SU-DHL-6 (cell line): ENCODE results near the gene TTK.

Experiments used
- H2AFZ ChIP-seq: fragments of 200-600 bp; sonication (generic); 2 replicates; pipeline ENCODE4 v1.6.1; 2014; ENCODE audit warnings: low read depth, mild to moderate bottlenecking, moderate library complexity, mixed read lengths, antibody characterized with exemption, low read length; ENCODE audit not compliant: severe bottlenecking
- H3F3A ChIP-seq: fragments of 200-600 bp; shearing (Covaris generic); 2 replicates; pipeline ENCODE4 v1.6.0; 2016; ENCODE audit warnings: antibody characterized with exemption, mild to moderate bottlenecking; ENCODE audit not compliant: insufficient read depth
- H3K27ac ChIP-seq: fragments of 200-600 bp; sonication (generic); 2 replicates; pipeline ENCODE4 v1.5.1; 2016; ENCODE audit warnings: low read depth, mild to moderate bottlenecking, low read length, moderate library complexity, mixed read lengths
- H3K27me3 ChIP-seq: fragments of 200-600 bp; sonication (generic), shearing (Covaris generic); 2 replicates; pipeline ENCODE4 v1.6.0; 2014; ENCODE audit warnings: mild to moderate bottlenecking, low read length
- H3K36me3 ChIP-seq: fragments of 200-600 bp; sonication (generic); 2 replicates; pipeline ENCODE4 v1.6.1; 2014; ENCODE audit warnings: mild to moderate bottlenecking, low read length, mixed read lengths
- H3K4me2 ChIP-seq: fragments of 300-600, 200-600 bp; shearing (Covaris generic), sonication (generic); 2 replicates; pipeline ENCODE4 v1.6.0; 2014; ENCODE audit warnings: low read length, low read depth, mild to moderate bottlenecking; ENCODE audit not compliant: poor library complexity, severe bottlenecking
- H3K4me3 ChIP-seq: fragments of 200-600 bp; sonication (generic); 2 replicates; pipeline ENCODE4 v1.5.1; 2014; ENCODE audit warnings: antibody characterized with exemption, low read length, mild to moderate bottlenecking, mixed read lengths; ENCODE audit not compliant: insufficient read depth, poor library complexity, severe bottlenecking
- H3K79me2 ChIP-seq: fragments of 200-600 bp; sonication (generic); 2 replicates; pipeline ENCODE4 v1.6.1; 2014; ENCODE audit warnings: mild to moderate bottlenecking, low read length, moderate library complexity; ENCODE audit not compliant: insufficient read depth
- H3K9ac ChIP-seq: fragments of 200-600 bp; sonication (generic); 2 replicates; pipeline ENCODE4 v1.7.0; 2014; ENCODE audit warnings: mild to moderate bottlenecking, low read length
- H3K9me2 ChIP-seq: fragments of 200-600 bp; sonication (generic); replicated peaks from 2 replicates; pipeline ENCODE4 v1.6.1; 2014; ENCODE audit warnings: low read length; ENCODE audit not compliant: insufficient read depth
- H3K9me3 ChIP-seq: fragments of 200-600 bp; sonication (generic); 2 replicates; pipeline ENCODE4 v1.6.1; 2014; ENCODE audit warnings: low read length, mixed read lengths; ENCODE audit not compliant: insufficient read depth
- H4K20me1 ChIP-seq: fragments of 200-600 bp; sonication (generic); 2 replicates; pipeline ENCODE4 v1.6.1; 2014; ENCODE audit warnings: low read depth, mild to moderate bottlenecking, antibody characterized with exemption, low read length, moderate library complexity, mixed read lengths
- EZH2phosphoT487 ChIP-seq: fragments of 200-600 bp; sonication (generic), shearing (Covaris generic); conservative IDR thresholded peaks from 2 replicates; pipeline ENCODE4 v1.6.1; 2018; ENCODE audit warnings: mild to moderate bottlenecking, antibody characterized with exemption, low read length, moderate library complexity, mixed read lengths
- TF ChIP-seq, protein P1 (sequence below): fragments of 200-600 bp; sonication (generic); IDR thresholded peaks from one replicate; pipeline ENCODE4 v1.5.1; 2017; ENCODE audit warnings: antibody characterized with exemption, mild to moderate bottlenecking, low read length, moderate library complexity; ENCODE audit not compliant: insufficient read depth, poor library complexity, severe bottlenecking

TTK gene

DNA sequence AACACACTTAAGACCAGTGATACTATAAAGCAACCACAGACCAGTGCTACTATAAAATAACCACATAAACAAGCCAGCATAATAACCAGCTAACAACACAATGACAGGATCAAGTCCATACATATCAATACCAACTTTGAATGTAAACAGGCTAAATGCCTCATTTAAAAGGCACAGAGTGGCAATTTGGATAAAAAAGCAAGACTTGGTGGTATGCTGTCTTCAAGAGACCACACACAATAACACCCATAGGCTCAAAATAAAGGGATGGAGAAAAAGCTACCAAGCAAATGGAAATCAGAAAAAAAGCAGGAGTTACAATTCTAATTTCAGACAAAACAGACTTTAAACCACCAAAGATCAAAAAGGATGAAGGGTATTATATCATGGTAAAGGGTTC is 37.3 kb upstream of the TTK start:
- Histone ChIP-seq H3K9me3 (no peaks in the 10 kb centered on the region), H3F3A (no peaks in the 10 kb centered on the region), H2AFZ (no peak overlapping the region), H3K9ac (no peak overlapping the region), H4K20me1 (no peaks in the 10 kb centered on the region), H3K27me3 (no peaks in the 10 kb centered on the region), H3K4me3 (no peak overlapping the region), H3K36me3 (no peaks in the 10 kb centered on the region), H3K9me2 (no peaks in the 10 kb centered on the region), H3K79me2 (no peaks in the 10 kb centered on the region), H3K4me2 (no peak overlapping the region), H3K27ac (no peak overlapping the region)
- no peak for TF ChIP-seq EZH2phosphoT487
- TF ChIP-seq, protein P1, sequence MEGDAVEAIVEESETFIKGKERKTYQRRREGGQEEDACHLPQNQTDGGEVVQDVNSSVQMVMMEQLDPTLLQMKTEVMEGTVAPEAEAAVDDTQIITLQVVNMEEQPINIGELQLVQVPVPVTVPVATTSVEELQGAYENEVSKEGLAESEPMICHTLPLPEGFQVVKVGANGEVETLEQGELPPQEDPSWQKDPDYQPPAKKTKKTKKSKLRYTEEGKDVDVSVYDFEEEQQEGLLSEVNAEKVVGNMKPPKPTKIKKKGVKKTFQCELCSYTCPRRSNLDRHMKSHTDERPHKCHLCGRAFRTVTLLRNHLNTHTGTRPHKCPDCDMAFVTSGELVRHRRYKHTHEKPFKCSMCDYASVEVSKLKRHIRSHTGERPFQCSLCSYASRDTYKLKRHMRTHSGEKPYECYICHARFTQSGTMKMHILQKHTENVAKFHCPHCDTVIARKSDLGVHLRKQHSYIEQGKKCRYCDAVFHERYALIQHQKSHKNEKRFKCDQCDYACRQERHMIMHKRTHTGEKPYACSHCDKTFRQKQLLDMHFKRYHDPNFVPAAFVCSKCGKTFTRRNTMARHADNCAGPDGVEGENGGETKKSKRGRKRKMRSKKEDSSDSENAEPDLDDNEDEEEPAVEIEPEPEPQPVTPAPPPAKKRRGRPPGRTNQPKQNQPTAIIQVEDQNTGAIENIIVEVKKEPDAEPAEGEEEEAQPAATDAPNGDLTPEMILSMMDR = no peak

DNA sequence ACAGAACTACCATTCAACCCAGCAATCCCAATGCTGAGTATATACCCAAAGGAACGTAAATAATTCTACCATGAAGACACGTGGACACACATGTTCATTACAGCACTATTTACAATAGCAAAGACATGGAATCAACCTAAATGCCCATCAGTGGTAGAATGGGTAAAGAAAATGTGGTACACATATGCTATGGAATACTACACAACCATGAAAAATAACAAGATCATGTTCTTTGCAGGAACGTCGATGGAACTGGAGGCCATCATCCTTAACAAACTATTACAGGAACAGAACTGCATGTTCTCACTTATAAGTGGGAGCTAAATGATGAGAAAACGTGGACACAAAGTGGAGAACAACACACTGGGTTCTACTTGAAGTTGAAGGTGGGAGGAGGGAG is 34.7 kb upstream of the TTK start:
- H3K36me3 ChIP-seq = no peaks in the 10 kb centered on the region
- H4K20me1 ChIP-seq = no peaks in the 10 kb centered on the region
- H3K9me3 ChIP-seq = no peaks in the 10 kb centered on the region
- TF ChIP-seq EZH2phosphoT487 = no peak
- TF ChIP-seq, protein P1 = no peak
- no peaks in the 10 kb centered on the region for H3K9me2 ChIP-seq
- no peak overlapping the region for H3K4me2 ChIP-seq
- no peaks in the 10 kb centered on the region for H3K79me2 ChIP-seq
- no peak overlapping the region for H2AFZ ChIP-seq
- no peaks in the 10 kb centered on the region for H3F3A ChIP-seq
- no peak overlapping the region for H3K9ac ChIP-seq
- no peak overlapping the region for H3K4me3 ChIP-seq
- H3K27ac ChIP-seq = no peak overlapping the region
- no peaks in the 10 kb centered on the region for H3K27me3 ChIP-seq

DNA sequence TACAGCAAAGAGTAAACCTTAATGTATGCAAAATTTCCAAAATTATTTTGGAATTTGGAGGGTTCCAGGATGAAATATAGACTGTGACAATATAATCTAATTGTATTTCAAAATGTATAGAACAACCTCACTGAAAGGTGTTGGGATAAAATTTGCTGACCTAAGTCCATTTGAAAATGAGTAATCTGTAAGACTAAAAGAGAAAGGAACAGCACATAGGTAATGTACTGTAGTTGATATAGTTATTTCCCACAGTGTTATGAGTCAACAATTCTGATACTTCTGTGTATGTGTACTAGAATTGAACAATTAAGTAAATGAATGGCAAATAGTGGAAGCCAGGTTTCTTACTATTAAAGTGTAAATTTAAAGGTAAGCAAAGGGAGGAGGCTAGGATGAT is 33.3 kb upstream of the TTK start:
- Histone ChIP-seq H3K9me2 (no peaks in the 10 kb centered on the region), H3K9me3 (no peaks in the 10 kb centered on the region), H3K27me3 (no peaks in the 10 kb centered on the region), H3K9ac (no peak overlapping the region), H3K4me2 (no peak overlapping the region), H3K4me3 (no peak overlapping the region), H3K27ac (no peak overlapping the region), H2AFZ (no peak overlapping the region), H3K36me3 (no peaks in the 10 kb centered on the region), H3K79me2 (no peaks in the 10 kb centered on the region), H4K20me1 (no peaks in the 10 kb centered on the region), H3F3A (no peaks in the 10 kb centered on the region)
- TF ChIP-seq, protein P1 = no peak
- no peak for TF ChIP-seq EZH2phosphoT487

DNA sequence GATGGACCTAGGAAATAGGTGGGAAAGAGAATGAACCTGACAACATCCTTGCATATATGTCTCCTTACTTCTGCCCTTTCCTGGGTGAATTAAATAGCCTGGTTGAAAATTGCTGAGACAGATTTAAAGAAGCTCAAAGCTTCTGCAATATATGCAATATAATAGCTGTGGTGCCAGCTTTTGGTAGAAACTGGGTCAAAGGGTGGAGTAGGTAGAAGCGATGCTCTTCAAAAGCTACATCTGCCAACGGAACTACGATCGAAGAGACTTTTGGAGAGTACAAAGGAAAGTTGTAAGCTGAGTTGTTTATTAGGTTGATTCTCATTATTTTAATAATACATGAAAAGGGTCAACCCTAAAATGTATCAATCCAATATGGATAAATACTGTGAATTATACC is 22.8 kb upstream of the TTK start:
- H3K79me2 ChIP-seq = no peaks in the 10 kb centered on the region
- no peaks in the 10 kb centered on the region for H3K9me3 ChIP-seq
- H2AFZ ChIP-seq = no peak overlapping the region
- H3F3A ChIP-seq = no peaks in the 10 kb centered on the region
- TF ChIP-seq EZH2phosphoT487 = no peak
- TF ChIP-seq, protein P1 = no peak
- no peaks in the 10 kb centered on the region for H3K9me2 ChIP-seq
- H3K9ac ChIP-seq = no peak overlapping the region
- H3K27ac ChIP-seq = no peak overlapping the region
- H3K27me3 ChIP-seq = no peaks in the 10 kb centered on the region
- no peak overlapping the region for H3K4me3 ChIP-seq
- no peaks in the 10 kb centered on the region for H4K20me1 ChIP-seq
- H3K36me3 ChIP-seq = no peaks in the 10 kb centered on the region
- H3K4me2 ChIP-seq = no peak overlapping the region
